NCI-H1092 (cell line): ENCODE results near the gene SCN2B.
A peak's percentile ranks its signal among the peaks of the same experiment; 100 is the strongest.
"Not testable (repeated sequence)": the region's sequence is repeated elsewhere in the genome, so short reads cannot be mapped to it uniquely, and the experiment has no call there.

Experiments
- DNase-seq: peaks from one replicate; lab custom pipeline; 2025; lab: John Stamatoyannopoulos, UW

Gene SCN2B

DNA sequence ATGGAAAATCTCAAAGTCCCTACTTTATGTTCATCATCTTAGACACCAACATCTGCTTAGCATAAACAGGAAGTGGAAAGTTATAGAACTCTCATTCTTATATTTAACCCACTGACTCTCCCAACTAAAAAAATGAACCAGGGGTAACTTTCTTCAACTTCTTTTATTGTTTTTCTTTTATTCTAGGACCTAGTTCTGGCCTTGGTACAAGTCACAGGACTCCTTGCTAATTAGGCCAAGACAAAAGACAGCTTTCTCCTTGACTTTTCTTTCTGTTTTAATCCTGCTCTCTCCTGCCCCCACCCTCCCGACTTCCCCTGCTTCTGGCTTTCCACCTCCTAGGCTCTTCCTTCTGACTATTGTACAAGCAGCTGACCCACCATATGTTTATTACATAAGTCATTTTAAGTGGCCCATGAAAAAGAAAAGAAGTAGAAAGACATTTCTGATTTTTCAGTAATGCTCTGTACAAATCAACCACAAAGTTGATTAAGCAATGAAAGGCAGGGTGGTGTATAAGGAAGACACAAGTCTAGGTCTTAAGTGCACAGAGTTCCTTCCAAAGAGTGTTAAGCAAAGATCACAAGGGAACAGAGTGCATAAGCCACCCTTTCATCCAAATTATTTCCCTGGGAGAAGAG, 30.1 kb upstream of the SCN2B start:
- DNase-seq, result no peak

DNA sequence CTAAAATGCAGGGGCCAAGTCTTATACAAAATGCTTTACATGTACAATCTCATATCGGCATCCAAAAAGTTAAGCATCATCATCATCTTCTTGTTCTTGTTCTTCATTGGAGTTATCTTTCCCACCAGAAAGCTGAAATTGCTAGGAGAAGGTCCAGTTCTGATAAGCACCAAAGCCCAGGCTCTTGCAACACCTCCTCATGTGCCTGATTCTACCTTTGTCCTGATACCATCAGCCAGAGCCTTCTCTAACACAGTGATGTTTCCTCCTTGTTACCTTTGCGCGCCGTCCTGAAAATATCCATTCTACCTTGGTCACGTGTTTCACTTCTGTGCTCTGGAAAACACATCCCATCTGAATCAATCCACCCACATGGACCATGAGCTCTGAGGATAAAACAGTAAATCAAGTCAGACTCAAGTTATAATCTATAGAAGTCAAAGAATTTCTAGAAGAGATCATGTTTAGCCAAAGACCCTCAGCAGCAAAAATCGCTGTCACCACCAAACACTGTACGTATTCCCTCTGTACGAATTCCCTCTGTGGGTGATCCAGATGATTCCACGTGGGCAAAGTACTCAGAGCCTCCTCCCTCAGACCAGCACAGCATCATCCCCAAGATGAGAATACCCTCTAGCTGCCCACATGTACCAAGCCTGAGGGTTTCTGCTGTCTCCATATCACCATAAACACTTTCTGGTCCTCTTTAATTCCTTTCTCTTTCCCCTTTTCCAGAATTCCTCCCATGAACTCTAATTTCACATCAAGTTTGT, 29.4 kb upstream of the SCN2B start:
- DNase-seq, result no peak

DNA sequence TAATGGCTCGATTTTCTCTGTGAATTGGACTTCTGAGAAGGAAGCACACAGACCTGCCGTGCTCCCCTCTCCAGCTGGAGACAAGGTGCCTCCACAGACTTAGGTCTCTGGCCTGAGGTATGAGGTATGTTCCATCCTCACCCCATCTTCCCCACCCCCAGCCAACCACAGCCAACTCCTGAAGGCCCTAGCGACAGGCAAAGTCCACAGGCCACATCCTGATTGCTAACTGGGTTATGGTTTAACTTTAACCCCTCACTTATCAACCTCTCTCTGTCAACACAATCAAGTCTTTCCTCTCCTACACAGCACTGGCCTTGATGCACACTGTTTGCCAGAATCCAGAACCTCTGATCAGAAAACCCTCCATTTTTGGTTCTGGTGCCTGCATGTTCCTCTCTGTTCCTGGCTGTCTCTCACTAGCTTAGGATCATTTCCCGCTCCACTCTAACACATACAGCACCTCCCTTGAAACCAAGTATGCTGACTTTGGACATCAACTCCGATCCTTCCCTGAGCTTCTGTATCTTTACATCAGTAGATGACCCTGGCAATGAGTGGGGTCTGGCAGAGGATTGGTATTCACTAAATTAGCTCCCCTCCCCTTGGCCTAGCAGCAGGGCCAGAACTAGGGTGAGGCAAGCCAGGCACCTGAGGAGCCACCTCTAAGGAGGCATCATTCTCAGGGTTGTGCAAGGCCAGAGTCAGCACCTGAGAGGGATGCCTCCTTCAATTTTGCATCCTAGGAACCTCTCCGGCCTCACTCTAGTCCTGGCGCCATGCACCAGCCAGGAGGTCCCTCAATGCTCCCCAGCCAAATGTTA, 26.4 kb upstream of the SCN2B start:
- no peak for DNase-seq

DNA sequence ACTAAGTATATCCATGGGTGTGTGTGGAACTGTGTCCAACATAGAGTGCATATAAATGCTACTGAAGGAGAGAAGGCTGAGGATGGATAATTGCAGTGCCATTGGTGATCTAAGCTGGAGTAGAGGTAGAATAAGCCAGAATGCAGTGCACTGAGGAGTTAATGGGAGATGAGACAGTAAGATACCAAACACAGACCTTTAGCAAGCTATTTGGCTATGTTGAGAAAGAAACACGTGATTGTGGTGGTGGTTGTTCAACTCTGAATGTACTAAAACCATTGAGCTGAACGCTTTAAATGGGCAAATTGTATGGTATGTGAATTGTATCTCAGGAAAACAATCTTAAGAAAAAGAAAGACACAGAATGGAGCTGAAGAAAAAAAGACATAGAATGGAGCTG, 25.5 kb upstream of the SCN2B start:
- DNase-seq, result no peak

DNA sequence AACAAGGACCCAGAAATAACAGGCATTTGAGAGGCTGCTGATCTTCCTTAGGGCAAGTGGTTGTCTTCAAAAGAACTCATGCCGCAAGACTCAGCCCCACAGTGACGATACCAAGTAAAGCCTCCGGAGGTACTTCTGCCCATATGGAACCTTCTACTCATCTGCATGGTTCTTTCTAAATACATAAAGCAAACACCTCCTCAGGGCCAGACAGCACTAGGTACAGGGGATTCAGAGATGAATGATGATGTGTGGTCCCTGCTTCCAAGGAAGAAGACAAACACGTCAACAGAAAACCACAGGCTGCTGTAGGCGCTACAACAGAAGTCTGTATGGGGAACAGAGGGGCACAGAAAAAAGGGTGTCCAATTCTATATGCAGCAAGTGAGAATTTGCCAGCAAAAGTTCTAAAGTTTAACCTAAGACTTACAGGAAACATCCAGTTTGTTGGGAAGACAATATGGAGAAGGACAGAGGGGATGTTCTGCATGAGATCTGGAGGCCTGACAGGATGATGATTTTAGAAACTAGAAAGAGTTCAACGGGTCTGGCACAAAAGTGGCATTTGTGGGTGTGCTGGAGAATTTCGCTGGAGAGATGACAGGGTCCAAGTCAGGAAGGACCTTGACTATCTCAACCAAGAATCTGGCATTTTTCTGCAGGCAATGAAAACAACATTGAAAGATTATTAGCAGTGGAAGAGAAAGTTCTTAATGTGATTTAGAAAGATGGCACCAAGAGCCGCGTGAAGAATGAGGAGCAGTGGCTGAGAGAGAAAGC, 24.7 kb upstream of the SCN2B start:
- DNase-seq, result no peak

DNA sequence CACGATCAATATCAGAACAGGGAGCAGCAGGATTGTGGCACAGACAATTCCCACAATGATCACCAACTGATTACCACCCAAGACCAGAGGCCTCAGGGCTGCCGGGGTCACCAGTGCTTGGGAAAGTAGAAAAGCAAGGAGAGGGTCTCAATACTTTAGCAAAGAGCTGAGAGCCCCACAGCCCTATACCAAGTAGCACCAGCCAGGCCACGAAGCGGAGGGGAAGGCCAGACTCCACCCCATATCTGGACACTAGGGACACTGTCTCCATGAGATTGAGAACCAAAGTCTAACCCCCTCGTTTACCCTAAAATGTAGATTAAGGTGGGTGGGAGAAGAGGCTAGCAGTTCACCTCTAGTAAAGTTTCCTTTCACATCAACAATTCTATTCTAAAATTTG, 24.1 kb upstream of the SCN2B start:
- DNase-seq, result no peak

DNA sequence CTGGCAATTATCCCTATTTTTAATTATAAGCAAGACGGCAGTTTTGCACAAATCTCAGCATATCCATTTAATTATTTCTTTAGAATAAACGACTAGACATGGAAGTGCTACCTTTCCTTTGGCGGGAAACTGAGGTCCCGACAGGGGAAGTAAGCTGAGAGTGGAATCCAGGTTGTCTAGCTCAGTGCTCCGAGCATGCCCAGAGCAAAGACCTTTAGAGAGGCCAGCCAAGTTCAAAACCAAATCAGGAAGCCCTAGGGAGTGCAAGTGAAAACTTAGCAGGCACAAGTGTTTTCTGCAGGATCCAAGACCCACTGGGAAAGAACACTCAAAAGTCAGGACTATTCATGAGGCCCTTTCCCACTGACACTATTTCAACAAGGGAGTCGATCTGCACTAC, 22.7 kb upstream of the SCN2B start:
- DNase-seq, result no peak

DNA sequence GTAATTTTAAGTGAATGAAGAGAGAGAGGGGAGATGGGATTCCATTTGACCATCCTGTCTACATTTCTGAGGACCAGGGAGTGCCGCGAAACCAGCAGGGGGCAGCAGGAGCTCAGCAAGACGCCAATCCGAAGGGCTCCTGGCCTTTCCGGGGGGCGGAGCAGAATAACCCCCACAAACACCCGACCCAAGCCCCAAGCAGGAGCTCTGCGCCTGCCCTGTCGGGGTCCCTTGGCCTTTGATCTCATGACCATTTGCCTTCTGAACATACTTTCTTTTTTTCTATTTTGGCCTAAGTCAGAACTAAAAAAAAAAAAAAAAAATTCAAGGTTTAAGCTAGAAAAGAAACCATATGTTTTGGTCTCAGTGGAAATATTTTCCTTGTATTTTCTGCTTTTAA, 21.9 kb upstream of the SCN2B start:
- DNase-seq, result peak; percentile 41

DNA sequence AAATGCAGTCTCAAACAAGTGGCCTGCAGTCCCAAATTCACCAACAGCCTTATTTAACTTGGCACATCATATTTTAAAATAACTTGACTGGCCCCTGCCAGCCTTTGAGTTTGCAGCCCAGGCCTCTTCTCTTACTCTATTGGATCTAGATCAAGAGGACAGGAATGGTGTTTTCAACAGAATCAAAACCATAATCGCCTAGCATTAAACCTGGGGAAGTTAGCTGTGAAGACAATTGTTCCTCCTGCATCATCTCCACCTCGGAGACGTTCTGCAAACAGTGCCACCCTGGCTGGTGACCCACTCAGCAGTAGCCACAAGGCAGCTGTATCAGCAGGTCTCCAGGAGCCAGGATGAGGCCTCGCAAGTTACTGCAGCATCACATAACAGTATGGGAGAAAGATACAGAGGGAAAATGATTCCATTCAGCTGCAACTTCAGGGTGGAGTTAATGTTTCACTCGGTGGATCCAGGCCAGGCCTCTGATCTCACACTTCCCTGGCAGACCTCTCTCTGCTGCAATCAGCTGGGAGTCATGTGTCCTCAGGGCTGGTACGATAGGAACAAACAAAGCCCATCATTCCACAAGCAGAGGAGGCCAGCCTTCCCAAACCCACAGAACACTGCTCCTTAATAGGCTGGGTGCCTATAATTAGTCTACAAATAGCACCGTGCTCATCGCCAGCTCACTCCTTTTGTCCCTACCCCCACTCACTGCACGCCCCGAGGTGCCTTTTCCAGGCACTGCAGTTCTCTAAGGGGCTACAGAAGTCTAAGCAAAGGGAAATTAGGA, 18.6 kb upstream of the SCN2B start:
- no peak for DNase-seq

DNA sequence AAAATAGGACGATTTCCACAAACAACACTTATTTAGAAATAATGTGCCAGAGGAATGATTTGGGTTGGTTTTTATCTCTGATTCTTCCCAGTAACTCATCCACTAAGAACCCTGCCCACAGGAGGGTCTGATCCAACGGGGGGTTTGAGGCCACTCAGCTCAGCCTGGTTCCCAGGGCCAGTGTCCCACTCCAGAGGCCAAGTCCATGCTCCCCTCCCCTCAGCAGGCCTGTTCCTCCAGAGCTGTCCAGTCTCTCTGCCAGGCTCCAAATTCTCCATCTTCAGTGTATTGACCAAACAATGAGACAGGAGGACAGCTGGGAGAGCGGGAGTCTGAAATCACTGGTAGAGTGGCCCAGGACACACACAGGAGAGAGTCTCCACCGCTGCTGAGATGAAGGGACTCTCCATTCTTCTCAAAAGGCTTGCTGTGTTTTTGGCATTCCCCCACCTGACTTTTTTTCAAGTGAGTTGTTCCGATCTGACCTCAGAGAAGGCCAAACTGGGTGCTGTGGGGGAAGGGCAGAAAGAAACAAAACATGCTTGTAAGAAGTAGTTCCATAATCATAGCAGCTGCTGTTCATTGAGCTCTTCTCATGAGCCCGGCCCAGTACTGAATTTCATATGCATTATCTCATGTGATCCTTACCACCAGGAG, 17.6 kb upstream of the SCN2B start:
- DNase-seq, result no peak

DNA sequence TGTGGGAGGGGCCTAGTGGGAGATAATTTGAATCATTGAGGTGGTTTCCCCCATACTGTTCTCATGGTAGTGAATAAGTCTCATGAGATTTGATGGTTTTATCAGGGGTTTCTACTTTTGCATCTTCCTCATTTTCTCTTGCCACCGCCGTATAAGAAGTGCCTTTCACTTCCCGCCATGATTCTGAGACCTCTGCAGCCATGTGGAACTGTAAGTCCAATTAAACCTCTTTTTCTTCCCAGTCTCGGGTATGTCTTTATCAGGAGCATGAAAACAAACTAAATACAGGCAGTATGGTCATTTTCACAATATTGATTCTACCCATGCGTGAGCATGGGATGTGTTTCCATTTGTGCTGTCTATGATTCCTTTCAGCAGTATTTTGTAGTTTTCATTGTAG, 16.4 kb upstream of the SCN2B start:
- DNase-seq, result not testable (repeated sequence)

DNA sequence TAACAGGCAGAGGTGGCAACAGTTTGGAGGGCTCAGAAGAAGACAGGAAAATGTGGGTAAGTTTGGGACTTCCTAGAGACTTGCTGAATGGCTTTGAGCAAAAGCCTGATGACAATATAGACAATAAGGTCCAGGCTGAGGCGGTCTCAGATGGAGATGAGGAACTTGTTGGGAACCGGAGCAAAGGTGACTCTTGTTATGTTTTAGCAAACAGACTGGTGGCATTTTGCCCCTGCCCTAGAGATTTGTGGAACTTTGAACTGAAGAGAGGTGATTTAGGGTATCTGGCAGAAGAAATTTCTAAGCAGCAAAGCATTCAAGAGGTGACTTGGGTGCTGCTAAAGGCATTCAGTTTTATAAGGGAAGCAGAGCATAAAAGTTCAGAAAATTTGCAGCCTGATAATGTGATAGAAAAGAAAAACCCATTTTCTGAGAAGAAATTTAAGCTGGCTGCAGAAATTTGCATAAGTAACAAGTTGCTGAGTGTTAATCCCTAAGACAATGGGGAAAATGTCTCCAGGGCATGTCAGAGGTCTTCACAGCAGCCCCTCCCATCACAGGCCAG, 14.6 kb upstream of the SCN2B start:
- DNase-seq, result not testable (repeated sequence)

DNA sequence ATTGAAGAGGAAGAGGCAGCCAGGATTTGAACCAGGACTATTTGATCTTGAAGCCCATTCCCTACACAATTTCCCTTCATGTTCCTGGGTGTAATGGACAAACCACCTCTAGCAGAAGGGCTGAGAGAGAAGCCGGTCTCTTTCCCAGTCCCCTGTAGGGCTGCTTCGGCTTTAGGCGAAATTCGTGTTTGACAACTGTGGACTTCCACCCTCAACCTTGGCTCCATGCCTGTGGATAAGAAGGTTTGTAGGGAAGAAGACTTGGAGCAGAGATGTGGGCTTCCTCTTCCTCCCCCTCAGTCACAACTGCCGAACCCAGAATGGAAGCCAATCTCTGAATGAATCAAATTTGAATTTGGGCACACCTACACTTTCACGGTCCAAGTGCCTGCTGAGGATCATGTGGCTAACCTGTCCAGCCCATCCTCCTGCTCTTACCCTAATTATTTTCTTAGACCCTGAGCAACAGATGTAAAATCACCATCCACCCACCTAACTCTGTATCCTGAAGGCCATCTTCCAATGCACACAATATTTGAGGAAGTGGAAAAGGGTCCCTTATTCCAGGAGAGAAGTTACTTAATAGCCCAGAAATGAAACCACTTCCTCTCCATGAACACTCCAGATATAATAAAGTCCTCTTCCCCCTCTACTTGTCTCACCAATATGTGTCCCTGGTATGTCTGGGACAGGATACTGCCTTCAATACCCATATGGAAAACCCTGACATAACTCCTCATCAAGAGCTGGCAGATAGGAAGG, 10.1 kb upstream of the SCN2B start:
- no peak for DNase-seq

DNA sequence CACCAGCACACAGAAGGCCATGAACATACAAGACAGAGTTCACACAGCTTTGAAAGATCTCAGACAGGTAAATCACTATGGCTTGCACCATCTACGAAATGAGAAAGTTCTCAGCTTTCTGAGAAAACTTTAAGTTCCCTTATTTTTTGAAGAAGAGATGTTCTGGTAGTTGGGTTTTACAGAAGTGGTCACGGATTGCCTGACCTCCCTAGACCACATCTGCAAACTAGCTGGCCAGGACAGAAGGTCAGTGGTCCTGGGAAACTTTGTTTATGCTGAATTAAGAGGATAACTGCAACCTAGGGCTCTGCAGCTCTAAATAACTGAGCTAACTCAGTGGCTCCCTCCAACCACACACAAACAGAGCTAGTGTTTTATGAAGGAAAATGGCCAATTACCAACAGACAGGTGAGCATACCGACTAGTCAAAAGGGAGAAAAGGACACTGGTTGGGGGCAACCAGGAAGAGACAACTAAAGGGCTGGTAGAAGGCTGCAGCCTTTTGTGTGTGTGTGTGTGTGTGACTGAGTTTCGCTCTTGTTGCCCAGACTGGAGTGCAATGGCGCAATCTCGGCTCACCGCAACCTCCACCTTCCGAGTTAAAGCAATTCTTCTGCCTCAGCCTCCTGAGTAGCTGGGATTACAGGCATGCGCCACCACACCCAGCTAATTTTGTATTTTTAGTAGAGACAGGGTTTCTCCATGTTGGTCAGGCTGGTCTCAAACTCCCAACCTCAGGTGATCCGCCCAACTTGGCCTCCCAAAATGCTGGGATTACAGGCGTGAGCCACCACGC, 8.5 kb upstream of the SCN2B start:
- no peak for DNase-seq

DNA sequence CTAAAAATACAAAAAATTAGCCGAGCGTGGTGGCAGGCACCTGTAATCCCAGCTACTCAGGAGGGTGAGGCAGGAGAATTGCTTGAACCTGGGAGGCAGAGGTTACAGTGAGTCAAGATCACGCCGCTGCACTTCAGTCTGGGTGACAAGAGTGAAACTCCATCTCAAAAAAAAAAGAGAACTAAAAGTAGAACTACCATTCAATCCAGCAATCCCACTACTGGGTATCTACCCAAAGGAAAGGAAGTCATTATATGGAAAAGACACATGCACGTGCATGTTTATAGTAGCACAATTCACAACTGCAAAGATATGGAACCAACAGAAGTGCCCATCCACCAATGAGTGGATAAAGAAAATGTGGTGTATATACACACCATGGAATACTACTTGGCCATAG, 7.3 kb upstream of the SCN2B start:
- not testable (repeated sequence) for DNase-seq

DNA sequence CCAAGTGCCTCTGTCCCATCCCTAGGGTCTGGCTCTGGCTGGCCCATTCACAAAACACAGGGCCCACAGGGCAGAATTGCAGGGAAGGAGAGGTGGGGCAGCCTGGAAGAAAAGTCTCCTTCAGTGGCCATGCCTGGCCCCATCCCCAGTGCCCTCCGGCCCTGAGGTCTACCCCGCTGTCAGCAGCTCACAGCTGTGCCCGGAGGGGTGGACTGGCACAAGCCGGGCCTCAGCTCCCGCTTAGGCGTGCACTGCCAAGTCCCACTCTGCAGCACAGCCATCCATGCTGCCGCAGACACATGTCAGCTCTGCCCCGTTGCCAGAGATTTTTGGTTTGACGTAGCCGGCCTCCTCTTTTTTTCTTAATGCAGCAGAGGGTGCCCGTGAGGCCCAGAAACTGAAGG, 3.9 kb upstream of the SCN2B start:
- no peak for DNase-seq

DNA sequence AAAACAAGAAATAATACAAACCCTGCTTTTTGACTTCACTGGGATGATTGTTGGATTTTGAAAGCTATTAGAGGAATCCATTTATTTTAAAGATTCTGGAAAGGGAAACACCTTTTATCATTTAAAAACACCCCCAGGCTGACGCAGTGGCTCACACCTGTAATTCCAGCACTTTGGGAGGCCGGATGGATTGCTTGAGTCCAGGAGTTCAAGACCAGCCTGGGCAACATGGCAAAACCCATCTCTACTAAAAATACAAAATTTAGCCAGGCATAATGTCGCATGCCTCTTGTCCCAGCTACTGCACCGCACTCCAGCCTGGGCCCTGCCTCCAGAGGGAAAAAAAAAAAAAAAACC, 317 bp upstream of the SCN2B start:
- DNase-seq, result no peak

DNA sequence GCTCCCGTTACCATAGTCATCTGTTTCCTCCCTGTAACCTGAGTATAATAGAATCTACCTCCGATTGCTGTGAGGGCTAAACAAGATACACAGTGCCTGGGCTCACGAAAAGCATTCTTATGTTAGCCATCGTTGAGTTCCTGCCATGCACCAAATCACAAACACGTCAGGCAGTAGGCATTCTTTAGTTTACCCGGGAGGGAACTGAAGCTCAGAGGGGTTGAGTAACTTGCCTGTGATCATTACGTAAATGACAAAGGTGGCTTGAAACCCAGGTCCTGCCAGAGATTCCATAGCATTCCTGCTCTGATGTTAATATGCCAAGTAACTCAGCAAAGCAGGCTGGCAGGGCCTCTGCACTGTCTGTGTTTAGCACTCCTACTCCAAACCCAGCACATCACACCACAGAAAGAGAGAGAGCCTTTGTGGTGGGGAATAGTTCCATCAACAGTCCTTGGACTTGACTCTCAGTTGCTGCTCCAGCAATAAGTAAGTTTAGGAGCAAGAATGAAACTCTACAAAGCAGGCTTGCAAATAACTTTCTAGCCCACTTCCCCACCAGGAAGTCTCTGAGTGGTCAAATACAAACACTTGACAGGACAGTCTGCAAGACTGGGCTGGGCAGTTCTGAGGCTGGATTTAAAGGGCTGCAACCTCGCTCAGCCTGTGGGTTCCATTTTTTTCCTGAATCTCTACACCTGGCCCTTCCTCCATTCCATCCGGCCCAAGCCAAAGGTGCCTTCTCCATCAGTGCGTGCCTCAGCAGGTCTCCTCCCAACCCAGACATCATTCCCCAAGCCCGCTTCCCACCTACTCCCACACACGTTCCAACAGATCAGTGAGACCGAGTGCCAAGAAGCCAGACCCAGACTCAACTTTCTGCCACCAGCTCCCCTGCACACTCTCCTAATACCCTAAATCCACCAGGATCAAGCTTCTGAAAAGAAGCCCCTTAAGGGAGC, 1.1 kb downstream of the SCN2B start:
- no peak for DNase-seq
